Measurements from ENCODE around the gene TRERF1.

Gene TRERF1

GRCh38 chr6:42420741-42421140, 31.0 kb downstream of the TRERF1 start:
- no peak for TF ChIP-seq CTCF (conservative IDR thresholded peaks at IDR 0.05; ENCODE audit: low read length)
- no peak overlapping the region for H3K4me3 ChIP-seq (ENCODE audit: low read length)
- no peak for DNase-seq (ENCODE audit: low read depth)

DNA sequence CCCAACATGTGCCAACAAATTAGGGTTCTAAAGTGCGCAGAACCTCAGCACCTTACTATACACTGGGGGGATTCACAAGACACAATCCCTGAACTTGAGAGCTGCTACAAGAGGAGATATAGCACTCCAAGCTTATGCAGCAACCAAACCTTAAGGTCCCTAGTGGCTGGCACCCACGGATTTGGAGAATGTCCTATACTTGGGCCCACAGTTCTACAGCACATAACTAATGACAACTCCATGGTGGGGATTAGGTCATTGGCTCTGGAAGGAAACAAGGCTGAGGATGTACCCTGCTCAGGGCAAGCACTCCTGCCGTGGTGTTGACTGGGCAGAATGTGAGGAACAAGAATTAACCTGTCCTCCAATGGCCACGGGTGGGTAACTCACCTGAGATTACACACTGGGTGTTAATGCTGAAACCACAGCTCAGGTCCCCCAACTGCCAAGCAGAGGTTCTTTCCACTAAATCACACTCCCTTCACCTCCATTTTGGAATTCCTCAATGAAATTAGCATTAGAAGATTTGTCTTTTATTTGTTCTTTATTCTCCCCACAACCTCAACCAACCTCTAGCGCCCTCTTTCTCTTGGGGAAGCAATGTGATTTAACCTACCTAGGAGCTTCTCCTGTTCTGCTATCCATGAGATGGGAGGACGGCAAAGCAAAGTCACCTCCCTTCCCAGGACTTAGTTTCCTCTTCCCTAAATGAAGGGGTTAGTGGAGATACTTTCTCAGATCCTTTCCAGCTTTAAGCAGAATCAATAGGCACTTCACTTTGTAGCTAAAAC, 32.0 kb downstream of the TRERF1 start:
- TF ChIP-seq CTCF (conservative IDR thresholded peaks at IDR 0.05; ENCODE audit: low read length), result no peak
- H3K4me3 ChIP-seq (ENCODE audit: low read length), result no peak overlapping the region
- DNase-seq (ENCODE audit: low read depth), result no peak

DNA sequence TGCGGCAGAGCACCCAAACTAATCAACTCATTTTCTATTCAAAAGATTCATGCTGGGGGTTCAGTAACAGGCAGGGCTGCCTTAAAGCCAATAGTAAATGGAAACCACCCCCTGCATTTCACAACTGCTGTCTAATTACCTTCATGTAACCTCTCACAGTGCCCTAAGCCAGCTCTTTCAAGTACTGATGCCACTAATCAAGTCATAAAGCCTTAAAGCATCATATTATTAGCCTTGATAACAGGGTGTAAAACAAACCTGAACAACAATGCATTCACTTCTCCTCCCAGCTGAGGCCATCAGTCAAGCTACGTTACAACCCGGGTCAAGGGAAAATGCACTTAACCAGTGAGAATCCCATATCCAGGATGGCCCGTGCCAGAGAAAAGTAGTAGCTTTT, 33.0 kb downstream of the TRERF1 start:
- TF ChIP-seq CTCF (conservative IDR thresholded peaks at IDR 0.05; ENCODE audit: low read length), result no peak
- no peak for DNase-seq (ENCODE audit: low read depth)

DNA sequence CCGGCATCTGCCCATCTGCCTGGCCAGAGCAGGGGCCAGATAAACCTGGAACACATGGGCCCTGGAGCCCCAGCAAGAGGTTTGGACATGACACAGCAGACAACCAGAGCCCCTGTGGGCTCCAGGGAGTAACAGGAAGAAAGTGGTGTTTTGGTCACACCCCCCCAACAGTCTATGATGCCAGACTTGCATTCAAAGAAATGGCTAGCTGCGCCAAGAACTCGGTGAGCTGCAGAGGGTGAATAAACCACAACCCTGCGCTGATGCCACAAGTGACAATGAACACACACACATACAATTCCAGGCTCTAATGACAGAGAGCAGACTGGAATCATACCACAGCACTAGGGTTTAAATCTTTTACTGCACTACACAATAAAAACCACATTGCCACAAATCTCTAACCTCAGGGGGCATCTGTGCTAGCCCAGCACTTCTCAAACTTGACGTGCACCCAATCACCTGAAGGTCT, 34.0 kb downstream of the TRERF1 start:
- TF ChIP-seq CTCF (conservative IDR thresholded peaks at IDR 0.05; ENCODE audit: low read length), result no peak
- H3K4me3 ChIP-seq (ENCODE audit: low read length), result no peak overlapping the region
- peak; percentile 65 for DNase-seq (ENCODE audit: low read depth)

More for the DNA sequence above, 33.0 kb downstream of the TRERF1 start:
- no peak overlapping the region for H3K4me3 ChIP-seq (ENCODE audit: low read length)

- no peak for DNase-seq (ENCODE audit: low read depth)
- no peak for TF ChIP-seq CTCF (conservative IDR thresholded peaks at IDR 0.05; ENCODE audit: low read length)
- no peak overlapping the region for H3K4me3 ChIP-seq (ENCODE audit: low read length)
Measured at GRCh38 chr6:42411406-42411805, 40.3 kb downstream of the TRERF1 start.

GRCh38 chr6:42410861-42411260, 40.9 kb downstream of the TRERF1 start:
- H3K4me3 ChIP-seq (ENCODE audit: low read length), result no peak overlapping the region
- DNase-seq (ENCODE audit: low read depth), result no peak
- no peak for TF ChIP-seq CTCF (conservative IDR thresholded peaks at IDR 0.05; ENCODE audit: low read length)

DNA sequence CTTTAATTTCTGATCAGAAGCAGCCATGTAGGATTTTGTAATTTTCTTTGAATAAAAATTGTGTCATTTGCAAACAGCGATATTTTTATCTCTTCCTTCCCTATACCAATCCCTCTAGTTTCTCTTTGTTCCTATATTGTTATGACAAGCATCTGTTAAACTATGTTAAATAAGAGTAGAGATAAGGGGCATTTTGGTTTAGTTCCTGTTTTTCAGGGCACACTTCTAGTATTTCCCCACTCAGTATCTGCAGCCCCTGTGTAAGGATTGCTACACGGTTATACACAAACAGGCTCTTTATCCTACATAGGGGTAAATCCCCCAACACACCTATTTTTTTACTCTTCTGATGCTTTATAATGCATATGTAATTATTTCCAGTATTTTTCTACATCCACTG, 42.1 kb downstream of the TRERF1 start:
- TF ChIP-seq CTCF (conservative IDR thresholded peaks at IDR 0.05; ENCODE audit: low read length), result no peak
- H3K4me3 ChIP-seq (ENCODE audit: low read length), result no peak overlapping the region
- DNase-seq (ENCODE audit: low read depth), result no peak
